Activated B cell treated with CpG ODN at 0.5 μM for 24 hours (primary cell): ENCODE measurements around the gene CYBC1. TPM values are rescaled to one million over a fixed set of nuclear protein-coding genes. Genes with fewer than 3 reads are reported as not detected.

Source experiments
- ATAC-seq: fragments of 200-7000 bp; cut with Tn5 transposase; one replicate; pipeline ENCODE4 v1.10.0; 2021; ENCODE audit warnings: low read depth, mild to moderate bottlenecking, moderate library complexity
- CTCF ChIA-PET: fragments of 350-600 bp; sonication (Branson Sonifier 250); formaldehyde crosslinking; loops from one replicate; lab custom pipeline; 2021; ENCODE audit warnings: antibody characterized with exemption; lab: Charles Lee
- POLR2A ChIA-PET: fragments of 350-600 bp; sonication (Branson Sonifier 250); formaldehyde crosslinking; loops from one replicate; lab custom pipeline; 2021; ENCODE audit warnings: antibody characterized with exemption; lab: Charles Lee
- DNase-seq: peaks from one replicate; pipeline ENCODE4 v3.0.0; 2022
- H3K27ac Mint-ChIP-seq: one replicate; pipeline ENCODE4 v1.8.0; 2020; ENCODE audit warnings: mixed read lengths
- H3K27me3 Mint-ChIP-seq: one replicate; pipeline ENCODE4 v1.8.0; 2021; ENCODE audit warnings: mixed read lengths
- H3K36me3 Mint-ChIP-seq: one replicate; pipeline ENCODE4 v1.8.0; 2021; ENCODE audit warnings: low read depth, mixed read lengths
- H3K4me1 Mint-ChIP-seq: one replicate; pipeline ENCODE4 v1.8.0; 2021; ENCODE audit warnings: mixed read lengths
- H3K4me3 Mint-ChIP-seq: one replicate; pipeline ENCODE4 v1.8.0; 2020; ENCODE audit warnings: mild to moderate bottlenecking, mixed read lengths
- H3K9me3 Mint-ChIP-seq: one replicate; pipeline ENCODE4 v1.8.0; 2020; ENCODE audit warnings: mixed read lengths
- CTCF ChIP-seq: fragments of 200-600 bp; IDR thresholded peaks from one replicate; pipeline ENCODE4 v1.8.0; 2022; ENCODE audit warnings: antibody characterized with exemption, mild to moderate bottlenecking
- intact Hi-C: fragments of 100-400 bp; cut with micrococcal nuclease; formaldehyde crosslinking; loops from one replicate; pipeline ENCODE4 v1.15.1; 2024
- total RNA-seq: library from RNA; stranded (reverse); gene quantifications from 2 replicates; pipeline ENCODE4 v1.2.3, GENCODE V29; 2022

The CYBC1 gene
- total RNA-seq, 1 donor from 2014 or later = 501 TPM

DNA sequence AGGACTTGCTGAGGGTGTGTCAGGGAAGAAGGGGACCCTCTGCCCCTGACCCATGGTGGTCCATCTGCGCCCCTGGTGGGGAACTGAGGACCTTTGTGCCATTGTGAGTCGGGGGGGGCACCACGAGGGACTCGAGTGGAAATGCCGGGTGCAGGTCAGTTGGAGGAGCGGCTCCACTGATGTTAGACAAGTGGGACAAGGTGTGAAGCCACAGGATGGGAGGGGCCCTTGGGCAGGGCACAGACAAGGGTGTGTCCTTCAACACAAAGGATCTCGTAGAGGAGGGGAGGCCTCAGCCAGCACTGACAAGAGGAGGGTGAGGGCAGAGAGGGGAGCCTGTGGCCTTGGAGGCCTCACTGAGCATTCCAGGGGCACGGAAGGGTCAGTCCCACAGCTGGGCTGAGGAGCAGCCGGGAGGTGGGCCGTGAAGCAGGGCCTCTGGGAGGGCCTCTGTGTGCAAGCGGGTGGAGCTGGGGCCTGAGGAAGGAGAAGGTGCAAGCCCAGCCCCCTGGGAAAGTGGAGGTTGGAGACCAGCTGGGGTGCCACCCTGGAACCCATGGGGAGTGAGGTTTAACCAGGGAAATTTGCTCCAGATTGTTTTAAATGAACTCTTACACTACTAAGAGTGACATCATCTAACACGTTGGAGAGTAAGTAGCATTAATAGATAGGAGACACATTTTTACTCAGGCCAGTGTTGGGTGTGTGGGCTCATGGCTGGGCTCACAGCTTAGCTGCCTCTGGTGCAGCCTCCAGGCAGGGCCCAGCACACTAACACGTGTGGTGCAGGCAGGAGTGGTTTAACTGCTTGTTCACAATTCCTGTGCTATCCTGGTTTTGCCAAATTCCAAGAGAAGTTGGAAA lies 35.9 kb upstream of the CYBC1 start:
- peaks cover 7% of the 10 kb centered on the region for H3K4me1 Mint-ChIP-seq
- POLR2A ChIA-PET = no interaction called here

DNA sequence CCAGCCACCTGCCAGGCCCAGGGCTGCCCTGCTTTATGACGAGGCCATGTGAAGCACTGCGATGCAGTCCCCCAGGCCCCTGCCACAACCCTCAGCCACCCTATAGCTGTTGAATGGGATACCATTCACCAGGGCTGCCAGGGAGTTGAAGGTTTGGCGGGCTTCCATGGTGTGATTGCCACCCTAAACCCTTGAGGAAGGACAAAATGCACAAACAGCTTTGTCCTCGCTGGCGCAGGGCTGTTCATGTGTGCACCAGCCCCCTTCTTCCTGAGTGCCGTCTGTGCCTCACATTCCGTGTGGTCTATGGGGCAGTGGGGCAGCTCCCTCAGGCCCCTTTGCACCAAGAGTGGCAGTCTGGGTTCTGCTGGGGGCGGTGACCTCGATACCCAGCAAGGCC lies 33.3 kb upstream of the CYBC1 start:
- Mint-ChIP-seq H3K36me3 (peaks cover 85% of the 10 kb centered on the region), H3K9me3 (no peaks in the 10 kb centered on the region), H3K4me1 (peaks cover 3% of the 10 kb centered on the region), H3K4me3 (no peak overlapping the region), H3K27me3 (no peaks in the 10 kb centered on the region), H3K27ac (no peak overlapping the region)
- intact Hi-C loops = no loop called here
- no peak for TF ChIP-seq CTCF
- DNase-seq (no peak), ATAC-seq (no peak)
- ChIA-PET POLR2A (interaction anchor here (0.6 kb wide), 1 partner anchor 90 kb away, joined by 7 read pairs; no protein-coding TSS in a partner anchor), CTCF (no interaction called here)

More for the DNA sequence above, 35.9 kb upstream of the CYBC1 start:
- no peaks in the 10 kb centered on the region for H3K9me3 Mint-ChIP-seq
- no peak overlapping the region for H3K4me3 Mint-ChIP-seq
- intact Hi-C loops = no loop called here
- ATAC-seq (no peak), DNase-seq (no peak)
- H3K36me3 Mint-ChIP-seq = peaks cover 67% of the 10 kb centered on the region
- no peak for TF ChIP-seq CTCF
- no peaks in the 10 kb centered on the region for H3K27me3 Mint-ChIP-seq
- no peak overlapping the region for H3K27ac Mint-ChIP-seq
- CTCF ChIA-PET = no interaction called here

GRCh38 chr17:82483204-82483660 lies 32.7 kb upstream of the CYBC1 start:
- Mint-ChIP-seq H3K36me3 (peaks cover 83% of the 10 kb centered on the region), H3K27ac (no peak overlapping the region), H3K4me1 (peaks cover 3% of the 10 kb centered on the region), H3K27me3 (no peaks in the 10 kb centered on the region), H3K4me3 (no peak overlapping the region), H3K9me3 (no peaks in the 10 kb centered on the region)
- POLR2A ChIA-PET = interaction anchor here (0.6 kb wide), 1 partner anchor 89 kb away, joined by 7 read pairs; no protein-coding TSS in a partner anchor
- TF ChIP-seq CTCF = no peak
- DNase-seq (no peak), ATAC-seq (no peak)
- intact Hi-C loops = no loop called here
- CTCF ChIA-PET = no interaction called here

GRCh38 chr17:82480318-82480717 lies 29.8 kb upstream of the CYBC1 start:
- peaks cover 77% of the 10 kb centered on the region for H3K36me3 Mint-ChIP-seq
- CTCF ChIA-PET = interaction anchor here (1.0 kb wide), 1 partner anchor 71 kb away, joined by 3 read pairs; no protein-coding TSS in a partner anchor

More at GRCh38 chr17:82480318-82480717, 29.8 kb upstream of the CYBC1 start:
- TF ChIP-seq CTCF = no peak
- intact Hi-C loops = loop anchor here (1.0 kb wide), 1 partner anchor 71 kb away; no protein-coding TSS in a partner anchor
- Mint-ChIP-seq H3K4me1 (no peaks in the 10 kb centered on the region), H3K27ac (no peak overlapping the region), H3K9me3 (no peaks in the 10 kb centered on the region), H3K4me3 (no peak overlapping the region), H3K27me3 (no peaks in the 10 kb centered on the region)
- DNase-seq (no peak), ATAC-seq (no peak)
- POLR2A ChIA-PET = interaction anchor here (0.7 to 0.9 kb wide), 2 partner anchors 31 to 64 kb away, joined by 3 to 4 read pairs; no protein-coding TSS in a partner anchor
